ENCODE measurements around the gene VAT1.

VAT1 gene

GRCh38 chr17:43042025-43042628, 19.9 kb upstream of the VAT1 start:
- no peaks in the 10 kb centered on the region for H3K27me3 ChIP-seq (replicated peaks; ENCODE audit: control insufficient read depth, insufficient read depth, low read length)
- no peaks in the 10 kb centered on the region for H3K36me3 ChIP-seq (ENCODE audit: control insufficient read depth, insufficient read depth, low read length, severe bottlenecking)
- H3K9me3 ChIP-seq (ENCODE audit: control insufficient read depth, low read length) = no peaks in the 10 kb centered on the region
- H3K9ac ChIP-seq (ENCODE audit: low read length) = no peak overlapping the region
- peaks cover 5% of the 10 kb centered on the region for H3K4me1 ChIP-seq (ENCODE audit: control insufficient read depth, insufficient read depth, low read length)
- no peak overlapping the region for H3K4me3 ChIP-seq (ENCODE audit: low read length)
- no peak for DNase-seq (ENCODE audit: low read depth)

- Histone ChIP-seq H3K36me3 (ENCODE audit: control insufficient read depth, insufficient read depth, low read length, severe bottlenecking) (no peaks in the 10 kb centered on the region), H3K4me3 (ENCODE audit: low read length) (no peak overlapping the region), H3K9ac (ENCODE audit: low read length) (no peak overlapping the region), H3K9me3 (ENCODE audit: control insufficient read depth, low read length) (no peaks in the 10 kb centered on the region), H3K27me3 (replicated peaks; ENCODE audit: control insufficient read depth, insufficient read depth, low read length) (no peaks in the 10 kb centered on the region), H3K4me1 (ENCODE audit: control insufficient read depth, insufficient read depth, low read length) (peaks cover 5% of the 10 kb centered on the region)
- DNase-seq (ENCODE audit: low read depth) = no peak
Observed at GRCh38 chr17:43040655-43041054, 18.5 kb upstream of the VAT1 start.

- H3K27me3 ChIP-seq (replicated peaks; ENCODE audit: control insufficient read depth, insufficient read depth, low read length) = peaks cover 2% of the 10 kb centered on the region
- no peaks in the 10 kb centered on the region for H3K9me3 ChIP-seq (ENCODE audit: control insufficient read depth, low read length)
- no peaks in the 10 kb centered on the region for H3K4me1 ChIP-seq (ENCODE audit: control insufficient read depth, insufficient read depth, low read length)
- no peaks in the 10 kb centered on the region for H3K36me3 ChIP-seq (ENCODE audit: control insufficient read depth, insufficient read depth, low read length, severe bottlenecking)
- H3K9ac ChIP-seq (ENCODE audit: low read length) = no peak overlapping the region
- no peak overlapping the region for H3K4me3 ChIP-seq (ENCODE audit: low read length)
- DNase-seq (ENCODE audit: low read depth) = no peak
Observed at GRCh38 chr17:43039646-43040045, 17.5 kb upstream of the VAT1 start.

GRCh38 chr17:43034894-43035293, 12.7 kb upstream of the VAT1 start:
- Histone ChIP-seq H3K36me3 (ENCODE audit: control insufficient read depth, insufficient read depth, low read length, severe bottlenecking) (no peaks in the 10 kb centered on the region), H3K9ac (ENCODE audit: low read length) (no peak overlapping the region), H3K9me3 (ENCODE audit: control insufficient read depth, low read length) (no peaks in the 10 kb centered on the region), H3K27me3 (replicated peaks; ENCODE audit: control insufficient read depth, insufficient read depth, low read length) (peaks cover 8% of the 10 kb centered on the region), H3K4me3 (ENCODE audit: low read length) (no peak overlapping the region), H3K4me1 (ENCODE audit: control insufficient read depth, insufficient read depth, low read length) (peaks cover 6% of the 10 kb centered on the region)
- no peak for DNase-seq (ENCODE audit: low read depth)

GRCh38 chr17:43033948-43034881, 12.0 kb upstream of the VAT1 start:
- DNase-seq (ENCODE audit: low read depth) = no peak
- peaks cover 8% of the 10 kb centered on the region for H3K27me3 ChIP-seq (replicated peaks; ENCODE audit: control insufficient read depth, insufficient read depth, low read length)
- peaks cover 10% of the 10 kb centered on the region for H3K4me1 ChIP-seq (ENCODE audit: control insufficient read depth, insufficient read depth, low read length)
- no peak overlapping the region for H3K4me3 ChIP-seq (ENCODE audit: low read length)
- H3K9me3 ChIP-seq (ENCODE audit: control insufficient read depth, low read length) = no peaks in the 10 kb centered on the region
- no peaks in the 10 kb centered on the region for H3K36me3 ChIP-seq (ENCODE audit: control insufficient read depth, insufficient read depth, low read length, severe bottlenecking)
- no peak overlapping the region for H3K9ac ChIP-seq (ENCODE audit: low read length)

GRCh38 chr17:43031666-43032065, 9.5 kb upstream of the VAT1 start:
- no peak overlapping the region for H3K4me3 ChIP-seq (ENCODE audit: low read length)
- peaks cover 10% of the 10 kb centered on the region for H3K4me1 ChIP-seq (ENCODE audit: control insufficient read depth, insufficient read depth, low read length)

GRCh38 chr17:43030137-43030767, 8.1 kb upstream of the VAT1 start:
- Histone ChIP-seq H3K4me1 (ENCODE audit: control insufficient read depth, insufficient read depth, low read length) (peaks cover 10% of the 10 kb centered on the region), H3K4me3 (ENCODE audit: low read length) (no peak overlapping the region), H3K36me3 (ENCODE audit: control insufficient read depth, insufficient read depth, low read length, severe bottlenecking) (no peaks in the 10 kb centered on the region), H3K9ac (ENCODE audit: low read length) (peak overlapping the region; percentile 54), H3K9me3 (ENCODE audit: control insufficient read depth, low read length) (no peaks in the 10 kb centered on the region), H3K27me3 (replicated peaks; ENCODE audit: control insufficient read depth, insufficient read depth, low read length) (peaks cover 8% of the 10 kb centered on the region)
- no peak for DNase-seq (ENCODE audit: low read depth)

More at GRCh38 chr17:43031666-43032065, 9.5 kb upstream of the VAT1 start:
- Histone ChIP-seq H3K27me3 (replicated peaks; ENCODE audit: control insufficient read depth, insufficient read depth, low read length) (peaks cover 8% of the 10 kb centered on the region), H3K36me3 (ENCODE audit: control insufficient read depth, insufficient read depth, low read length, severe bottlenecking) (no peaks in the 10 kb centered on the region), H3K9me3 (ENCODE audit: control insufficient read depth, low read length) (no peaks in the 10 kb centered on the region), H3K9ac (ENCODE audit: low read length) (no peak overlapping the region)
- no peak for DNase-seq (ENCODE audit: low read depth)

- Histone ChIP-seq H3K9me3 (ENCODE audit: control insufficient read depth, low read length) (no peaks in the 10 kb centered on the region), H3K4me3 (ENCODE audit: low read length) (no peak overlapping the region), H3K4me1 (ENCODE audit: control insufficient read depth, insufficient read depth, low read length) (peaks cover 14% of the 10 kb centered on the region), H3K27me3 (replicated peaks; ENCODE audit: control insufficient read depth, insufficient read depth, low read length) (no peaks in the 10 kb centered on the region), H3K9ac (ENCODE audit: low read length) (no peak overlapping the region), H3K36me3 (ENCODE audit: control insufficient read depth, insufficient read depth, low read length, severe bottlenecking) (no peaks in the 10 kb centered on the region)
- no peak for DNase-seq (ENCODE audit: low read depth)
Observed at GRCh38 chr17:43028221-43028861, 6.2 kb upstream of the VAT1 start.

GRCh38 chr17:43027091-43028032, 5.2 kb upstream of the VAT1 start:
- no peaks in the 10 kb centered on the region for H3K27me3 ChIP-seq (replicated peaks; ENCODE audit: control insufficient read depth, insufficient read depth, low read length)
- no peaks in the 10 kb centered on the region for H3K36me3 ChIP-seq (ENCODE audit: control insufficient read depth, insufficient read depth, low read length, severe bottlenecking)
- no peak overlapping the region for H3K4me3 ChIP-seq (ENCODE audit: low read length)
- H3K9ac ChIP-seq (ENCODE audit: low read length) = no peak overlapping the region
- no peaks in the 10 kb centered on the region for H3K9me3 ChIP-seq (ENCODE audit: control insufficient read depth, low read length)
- DNase-seq (ENCODE audit: low read depth) = no peak
- H3K4me1 ChIP-seq (ENCODE audit: control insufficient read depth, insufficient read depth, low read length) = peaks cover 14% of the 10 kb centered on the region

- Histone ChIP-seq H3K9ac (ENCODE audit: low read length) (no peak overlapping the region), H3K27me3 (replicated peaks; ENCODE audit: control insufficient read depth, insufficient read depth, low read length) (no peaks in the 10 kb centered on the region), H3K9me3 (ENCODE audit: control insufficient read depth, low read length) (no peaks in the 10 kb centered on the region), H3K4me3 (ENCODE audit: low read length) (no peak overlapping the region), H3K4me1 (ENCODE audit: control insufficient read depth, insufficient read depth, low read length) (peaks cover 14% of the 10 kb centered on the region), H3K36me3 (ENCODE audit: control insufficient read depth, insufficient read depth, low read length, severe bottlenecking) (no peaks in the 10 kb centered on the region)
- no peak for DNase-seq (ENCODE audit: low read depth)
Observed at GRCh38 chr17:43026595-43026994, 4.4 kb upstream of the VAT1 start.
